Measurements from ENCODE around the gene MAPK1. TPM values are rescaled to one million over a fixed set of nuclear protein-coding genes. Genes with fewer than 3 reads are reported as not detected.
A peak's percentile ranks its signal among the peaks of the same experiment; 100 is the strongest.
"Not testable (repeated sequence)": the region's sequence is repeated elsewhere in the genome, so short reads cannot be mapped to it uniquely, and the experiment has no call there.

MAPK1 gene
- total and polyA plus RNA-seq, 7 donors: 18.0 to 73.2 (median 44.1) TPM

GRCh38 chr22:21815958-21816357, 51.5 kb downstream of the MAPK1 start:
- Histone ChIP-seq H3K36me3 (no peaks in the 10 kb centered on the region), H3K9me3 (no peaks in the 10 kb centered on the region), H3K27ac (peak overlapping the region in 2 of 4 donors; percentile 57 to 63), H3K4me1 (peaks cover 0 to 56% (median 32%) of the 10 kb centered on the region in 4 donors), H3K4me3 (no peak overlapping the region), H3K27me3 (no peaks in the 10 kb centered on the region)
- intact Hi-C loops (cut with DNase I): no loop called here
- WGBS, 2 donors: 93 to 100% methylated on average over 2 of the region's 2 CpGs
- DNase-seq: no peak
- TF ChIP-seq POLR2AphosphoS5 (IDR thresholded peaks at IDR 0.05): no peak
- TF ChIP-seq CTCF (IDR thresholded peaks at IDR 0.05): no peak
- no peak for TF ChIP-seq POLR2A (IDR thresholded peaks at IDR 0.05)
- no peak for TF ChIP-seq EP300 (IDR thresholded peaks at IDR 0.05)

- peaks cover 0 to 56% (median 31%) of the 10 kb centered on the region in 4 donors for H3K4me1 ChIP-seq
- TF ChIP-seq POLR2AphosphoS5 (IDR thresholded peaks at IDR 0.05) (no peak), CTCF (IDR thresholded peaks at IDR 0.05) (no peak), POLR2A (IDR thresholded peaks at IDR 0.05) (no peak), EP300 (IDR thresholded peaks at IDR 0.05) (no peak)
- 94 to 99% methylated on average over 3 of the region's 3 CpGs for WGBS, 2 donors
- no peaks in the 10 kb centered on the region for H3K27me3 ChIP-seq
- intact Hi-C loops (cut with DNase I): no loop called here
- no peak for DNase-seq
- H3K36me3 ChIP-seq: no peaks in the 10 kb centered on the region
- no peak overlapping the region for H3K27ac ChIP-seq
- H3K9me3 ChIP-seq: no peaks in the 10 kb centered on the region
- H3K4me3 ChIP-seq: no peak overlapping the region
These were observed 52.1 kb downstream of the MAPK1 start for GRCh38 chr22:21815357-21815756.

- intact Hi-C loops (cut with DNase I): no loop called here
These were observed 55.5 kb downstream of the MAPK1 start for GRCh38 chr22:21811982-21812381.

GRCh38 chr22:21807544-21808529, 59.6 kb downstream of the MAPK1 start:
- Histone ChIP-seq H3K27me3 (no peaks in the 10 kb centered on the region), H3K4me1 (peaks cover 0 to 29% (median 19%) of the 10 kb centered on the region in 4 donors), H3K4me3 (no peak overlapping the region), H3K27ac (no peak overlapping the region), H3K36me3 (peaks cover 11 to 44% (median 18%) of the 10 kb centered on the region in 4 donors), H3K9me3 (no peaks in the 10 kb centered on the region)
- TF ChIP-seq EP300 (IDR thresholded peaks at IDR 0.05) (no peak), POLR2A (IDR thresholded peaks at IDR 0.05) (no peak), POLR2AphosphoS5 (IDR thresholded peaks at IDR 0.05) (no peak)
- DNase-seq: no peak
- 34 to 58% methylated on average over 6 of the region's 6 CpGs for WGBS, 2 donors
- intact Hi-C loops (cut with DNase I): no loop called here

More at GRCh38 chr22:21811982-21812381, 55.5 kb downstream of the MAPK1 start:
- no peak for DNase-seq
- Histone ChIP-seq H3K9me3 (no peaks in the 10 kb centered on the region), H3K36me3 (peaks cover 0 to 2% (median 0%) of the 10 kb centered on the region in 4 donors), H3K4me3 (no peak overlapping the region), H3K27me3 (no peaks in the 10 kb centered on the region), H3K27ac (no peak overlapping the region), H3K4me1 (peaks cover 0 to 45% (median 28%) of the 10 kb centered on the region in 4 donors)
- TF ChIP-seq CTCF (IDR thresholded peaks at IDR 0.05) (no peak), POLR2A (IDR thresholded peaks at IDR 0.05) (no peak), POLR2AphosphoS5 (IDR thresholded peaks at IDR 0.05) (no peak), EP300 (IDR thresholded peaks at IDR 0.05) (no peak)
- 98% methylated on average over 1 of the region's 1 CpG for WGBS, 2 donors

GRCh38 chr22:21805325-21805724, 62.1 kb downstream of the MAPK1 start:
- intact Hi-C loops (cut with DNase I); H3K27me3 ChIP-seq; H3K4me3 ChIP-seq; DNase-seq; H3K9me3 ChIP-seq; H3K27ac ChIP-seq: not testable (repeated sequence)
- peaks cover 18 to 69% (median 23%) of the 10 kb centered on the region in 4 donors for H3K36me3 ChIP-seq
- H3K4me1 ChIP-seq: peaks cover 0 to 29% (median 19%) of the 10 kb centered on the region in 4 donors
- WGBS, 2 donors: 97 to 98% methylated on average over 8 of the region's 8 CpGs
